NCI-H69 (cell line): ENCODE data around the gene AGAP3.

Experiments used
- DNase-seq: peaks from one replicate; lab custom pipeline; 2025; lab: John Stamatoyannopoulos, UW

Gene AGAP3

GRCh38 chr7:151187409-151188251, 101.4 kb downstream of the AGAP3 start:
- no peak for DNase-seq

- DNase-seq: no peak
These were observed 101.9 kb downstream of the AGAP3 start for GRCh38 chr7:151188252-151188542.

- no peak for DNase-seq
These were observed 102.8 kb downstream of the AGAP3 start for GRCh38 chr7:151189038-151189437.

- no peak for DNase-seq
These were observed 105.3 kb downstream of the AGAP3 start for GRCh38 chr7:151191544-151191943.

- no peak for DNase-seq
These were observed 105.8 kb downstream of the AGAP3 start for GRCh38 chr7:151192002-151192539.

- DNase-seq: no peak
These were observed 107.1 kb downstream of the AGAP3 start for GRCh38 chr7:151193203-151193978.
